Activated CD8-positive, alpha-beta memory T cell treated with anti-CD3 and anti-CD28 coated beads, Interleukin-2, amount 10 ng/mL, durations not matched to agents 7 days and 5 days (primary cell): ENCODE data around the gene CYTH3. TPM values are rescaled to one million over a fixed set of nuclear protein-coding genes. Genes with fewer than 3 reads are reported as not detected.
"Not testable (repeated sequence)": the region's sequence is repeated elsewhere in the genome, so short reads cannot be mapped to it uniquely, and the experiment has no call there.

ENCODE experiments used
- ATAC-seq: fragments of 150-1000 bp; cut with Tn5 transposase; one replicate; pipeline ENCODE4 v1.10.0; 2021; ENCODE audit warnings: moderate library complexity
- CTCF ChIA-PET: fragments of 350-600 bp; sonication (Branson Sonifier 250); formaldehyde crosslinking; loops from one replicate; lab custom pipeline; 2021; ENCODE audit warnings: antibody characterized with exemption; lab: Charles Lee
- DNase-seq: peaks from one replicate; pipeline ENCODE4 v3.0.0-alpha.2; 2020
- H3K27ac Mint-ChIP-seq: one replicate; pipeline ENCODE4 v1.8.0; 2021; ENCODE audit warnings: mild to moderate bottlenecking, mixed read lengths
- H3K27me3 Mint-ChIP-seq: one replicate; pipeline ENCODE4 v1.8.0; 2021; ENCODE audit warnings: mixed read lengths
- H3K36me3 Mint-ChIP-seq: one replicate; pipeline ENCODE4 v1.8.0; 2021; ENCODE audit warnings: mild to moderate bottlenecking, mixed read lengths
- H3K4me1 Mint-ChIP-seq: one replicate; pipeline ENCODE4 v1.8.0; 2021; ENCODE audit warnings: mixed read lengths
- H3K4me3 Mint-ChIP-seq: one replicate; pipeline ENCODE4 v1.8.0; 2021; ENCODE audit warnings: mild to moderate bottlenecking, moderate library complexity, mixed read lengths
- H3K9me3 Mint-ChIP-seq: one replicate; pipeline ENCODE4 v1.8.0; 2022; ENCODE audit warnings: low read depth, mixed read lengths
- total RNA-seq, 2 experiments: library from RNA; stranded (reverse); gene quantifications; one replicate each; pipeline ENCODE4 v1.2.3, GENCODE V29; 2021

Gene CYTH3
- total RNA-seq, 2 experiments from 2014 or later: 0.73 to 1.3 TPM

DNA sequence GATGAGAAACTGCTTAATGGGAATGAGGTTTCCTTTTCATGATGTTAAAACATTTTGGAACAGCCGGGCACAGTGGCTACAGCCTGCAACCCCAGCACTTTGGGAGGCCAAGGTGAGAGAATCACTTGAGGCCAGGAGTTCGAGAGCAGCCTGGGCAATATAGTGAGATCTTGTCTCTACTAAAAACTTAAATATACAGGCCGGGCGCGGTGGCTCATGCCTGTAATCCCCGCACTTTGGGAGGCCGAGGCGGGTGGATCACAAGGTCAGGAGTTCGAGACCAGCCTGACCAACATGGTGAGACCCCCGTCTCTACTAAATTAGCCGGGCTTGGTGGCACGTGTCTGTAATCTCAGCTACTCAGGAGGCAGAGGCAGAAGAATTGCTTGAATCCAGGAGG, 19.5 kb upstream of the CYTH3 start:
- CTCF ChIA-PET, ATAC-seq, H3K4me3 Mint-ChIP-seq, H3K9me3 Mint-ChIP-seq, H3K4me1 Mint-ChIP-seq, H3K27me3 Mint-ChIP-seq, H3K27ac Mint-ChIP-seq, H3K36me3 Mint-ChIP-seq, DNase-seq: not testable (repeated sequence)

- Mint-ChIP-seq H3K4me3 (no peak overlapping the region), H3K4me1 (no peaks in the 10 kb centered on the region), H3K36me3 (no peaks in the 10 kb centered on the region), H3K27ac (no peak overlapping the region), H3K27me3 (no peaks in the 10 kb centered on the region), H3K9me3 (no peaks in the 10 kb centered on the region)
- CTCF ChIA-PET: no interaction called here
- DNase-seq: no peak
- ATAC-seq: no peak
These were observed 19.1 kb upstream of the CYTH3 start for GRCh38 chr7:6291531-6291930.

- no peaks in the 10 kb centered on the region for H3K4me1 Mint-ChIP-seq
- no peaks in the 10 kb centered on the region for H3K27me3 Mint-ChIP-seq
- no peak overlapping the region for H3K4me3 Mint-ChIP-seq
These were observed 17.9 kb upstream of the CYTH3 start for GRCh38 chr7:6290319-6290741.

GRCh38 chr7:6288270-6288860, 15.9 kb upstream of the CYTH3 start:
- no peaks in the 10 kb centered on the region for H3K36me3 Mint-ChIP-seq
- H3K4me1 Mint-ChIP-seq: peaks cover 1% of the 10 kb centered on the region
- no peaks in the 10 kb centered on the region for H3K27me3 Mint-ChIP-seq
- ATAC-seq: no peak
- CTCF ChIA-PET: interaction anchor here (0.7 kb wide), 1 partner anchor 85 kb away, joined by 5 read pairs; no protein-coding TSS in a partner anchor
- no peaks in the 10 kb centered on the region for H3K9me3 Mint-ChIP-seq
- H3K4me3 Mint-ChIP-seq: no peak overlapping the region
- no peak overlapping the region for H3K27ac Mint-ChIP-seq
- no peak for DNase-seq

More at GRCh38 chr7:6290319-6290741, 17.9 kb upstream of the CYTH3 start:
- ATAC-seq (no peak), DNase-seq (no peak)
- H3K9me3 Mint-ChIP-seq: no peaks in the 10 kb centered on the region
- H3K36me3 Mint-ChIP-seq: no peaks in the 10 kb centered on the region
- no peak overlapping the region for H3K27ac Mint-ChIP-seq
- CTCF ChIA-PET: interaction anchor here (0.8 kb wide), 1 partner anchor 33 kb away, joined by 3 read pairs; no protein-coding TSS in a partner anchor

DNA sequence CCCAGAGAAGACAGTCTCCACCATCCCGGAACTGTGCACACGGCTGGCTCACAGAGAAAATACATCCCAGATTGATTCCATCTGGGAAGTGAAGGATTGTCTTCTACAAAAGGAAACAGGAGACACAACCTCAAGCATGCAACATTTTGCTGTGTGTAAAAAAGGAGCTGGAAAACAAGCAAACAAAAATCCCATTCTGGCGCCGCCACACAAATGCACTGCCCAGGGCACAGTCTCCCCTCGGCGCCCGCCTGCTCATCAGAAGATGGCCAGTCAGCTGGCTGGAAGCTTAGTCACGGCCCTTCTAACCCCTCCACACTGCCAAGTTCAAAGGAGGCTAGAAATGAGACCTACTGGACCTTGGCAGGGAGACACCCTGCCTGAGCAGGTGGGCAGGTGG, 14.1 kb upstream of the CYTH3 start:
- CTCF ChIA-PET: no interaction called here
- H3K27ac Mint-ChIP-seq: no peak overlapping the region
- no peaks in the 10 kb centered on the region for H3K9me3 Mint-ChIP-seq
- H3K27me3 Mint-ChIP-seq: no peaks in the 10 kb centered on the region
- DNase-seq: no peak
- no peaks in the 10 kb centered on the region for H3K36me3 Mint-ChIP-seq
- peaks cover 1% of the 10 kb centered on the region for H3K4me1 Mint-ChIP-seq
- H3K4me3 Mint-ChIP-seq: no peak overlapping the region
- no peak for ATAC-seq

- Mint-ChIP-seq H3K4me3 (no peak overlapping the region), H3K4me1 (peaks cover 1% of the 10 kb centered on the region), H3K27me3 (no peaks in the 10 kb centered on the region), H3K9me3 (no peaks in the 10 kb centered on the region), H3K36me3 (no peaks in the 10 kb centered on the region), H3K27ac (no peak overlapping the region)
- ATAC-seq: no peak
- DNase-seq: no peak
- CTCF ChIA-PET: no interaction called here
These were observed 12.3 kb upstream of the CYTH3 start for GRCh38 chr7:6284461-6285360.

DNA sequence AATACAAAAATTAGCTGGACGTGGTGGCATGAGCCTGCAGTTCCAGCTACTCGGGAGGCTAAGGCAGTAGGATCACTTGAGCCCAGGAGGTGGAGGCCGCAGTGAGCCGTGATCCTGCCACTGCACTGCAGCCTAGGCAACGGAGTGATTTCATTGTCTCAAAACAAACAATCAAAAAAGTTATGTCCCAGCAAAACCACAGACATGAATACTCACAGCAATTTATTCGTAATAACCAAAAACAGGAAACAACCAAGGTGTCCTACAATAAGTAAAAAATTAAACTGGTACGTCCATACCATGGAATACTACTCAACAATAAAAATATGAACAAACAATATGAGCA, 11.6 kb upstream of the CYTH3 start:
- no peak for ATAC-seq
- CTCF ChIA-PET: no interaction called here
- H3K27ac Mint-ChIP-seq: no peak overlapping the region

GRCh38 chr7:6283391-6284054, 11.1 kb upstream of the CYTH3 start:
- H3K9me3 Mint-ChIP-seq, CTCF ChIA-PET, DNase-seq, H3K27ac Mint-ChIP-seq, ATAC-seq, H3K36me3 Mint-ChIP-seq, H3K4me3 Mint-ChIP-seq, H3K4me1 Mint-ChIP-seq, H3K27me3 Mint-ChIP-seq: not testable (repeated sequence)

More for the DNA sequence above, 11.6 kb upstream of the CYTH3 start:
- Mint-ChIP-seq H3K4me1 (peaks cover 1% of the 10 kb centered on the region), H3K4me3 (no peak overlapping the region), H3K36me3 (no peaks in the 10 kb centered on the region), H3K27me3 (no peaks in the 10 kb centered on the region), H3K9me3 (no peaks in the 10 kb centered on the region)
- no peak for DNase-seq

- CTCF ChIA-PET: no interaction called here
- Mint-ChIP-seq H3K4me1 (peaks cover 1% of the 10 kb centered on the region), H3K4me3 (no peak overlapping the region), H3K27ac (no peak overlapping the region), H3K36me3 (no peaks in the 10 kb centered on the region), H3K27me3 (peaks cover under 1% of the 10 kb centered on the region), H3K9me3 (no peaks in the 10 kb centered on the region)
- DNase-seq (no peak), ATAC-seq (no peak)
These were observed 7.5 kb upstream of the CYTH3 start for GRCh38 chr7:6279937-6280336.

GRCh38 chr7:6279341-6279740, 6.9 kb upstream of the CYTH3 start:
- ATAC-seq (no peak), DNase-seq (no peak)
- no peak overlapping the region for H3K4me3 Mint-ChIP-seq
- H3K4me1 Mint-ChIP-seq: no peaks in the 10 kb centered on the region
- CTCF ChIA-PET: no interaction called here
- peaks cover 6% of the 10 kb centered on the region for H3K27me3 Mint-ChIP-seq
- no peak overlapping the region for H3K27ac Mint-ChIP-seq
- H3K36me3 Mint-ChIP-seq: no peaks in the 10 kb centered on the region
- H3K9me3 Mint-ChIP-seq: no peaks in the 10 kb centered on the region

DNA sequence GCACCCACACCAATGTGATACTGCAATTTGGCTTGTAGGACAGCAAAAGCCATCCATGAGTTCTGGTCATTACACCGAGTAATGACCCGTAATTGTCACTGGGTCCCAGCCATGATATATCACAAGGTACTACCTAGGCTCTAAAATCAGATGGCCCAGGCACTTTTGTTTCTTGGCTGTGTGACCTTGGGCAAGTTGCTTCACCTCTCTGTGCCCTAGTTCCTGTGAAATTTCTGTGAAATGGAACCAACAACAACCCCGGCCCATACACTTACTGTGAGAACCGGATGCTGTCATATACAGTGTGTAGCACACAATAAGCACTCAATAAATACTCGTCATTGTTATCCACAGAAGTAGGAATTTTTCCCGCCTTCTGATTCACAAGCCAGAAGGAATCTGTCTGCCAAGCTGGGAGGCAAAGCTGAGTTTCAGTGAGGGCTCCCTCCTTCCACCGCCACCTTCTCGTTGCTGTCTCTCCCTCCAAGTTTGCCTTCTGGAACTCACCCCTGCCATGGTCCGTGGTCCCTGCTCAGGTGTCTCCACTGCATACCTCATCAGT, 6.4 kb upstream of the CYTH3 start:
- H3K4me3 Mint-ChIP-seq: no peak overlapping the region
- ATAC-seq (no peak), DNase-seq (no peak)
- H3K27ac Mint-ChIP-seq: no peak overlapping the region
- no peaks in the 10 kb centered on the region for H3K4me1 Mint-ChIP-seq
- peaks cover 11% of the 10 kb centered on the region for H3K27me3 Mint-ChIP-seq
- no peaks in the 10 kb centered on the region for H3K36me3 Mint-ChIP-seq
- CTCF ChIA-PET: no interaction called here
- no peaks in the 10 kb centered on the region for H3K9me3 Mint-ChIP-seq

DNA sequence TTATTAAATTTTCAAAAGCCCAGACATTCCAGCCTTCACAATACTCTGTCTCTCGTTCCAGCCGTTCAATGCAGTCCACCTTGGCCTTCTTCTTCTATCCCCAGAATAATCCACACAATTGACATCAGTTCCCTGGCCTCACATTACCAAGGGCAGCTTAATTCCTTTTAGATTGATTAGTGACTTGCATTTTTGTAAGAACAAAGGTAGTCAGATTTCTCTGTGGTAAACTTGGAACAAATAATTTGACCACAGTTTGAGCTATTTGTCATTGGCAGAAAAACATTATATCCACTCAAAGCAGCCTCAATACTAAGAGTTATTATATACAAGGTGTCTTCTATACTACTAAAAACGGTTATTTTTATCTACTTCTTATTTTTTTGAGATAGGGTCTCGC, 5.1 kb upstream of the CYTH3 start:
- ATAC-seq (no peak), DNase-seq (no peak)
- H3K27me3 Mint-ChIP-seq: peaks cover 18% of the 10 kb centered on the region
- no peaks in the 10 kb centered on the region for H3K36me3 Mint-ChIP-seq
- H3K27ac Mint-ChIP-seq: no peak overlapping the region
- no peaks in the 10 kb centered on the region for H3K9me3 Mint-ChIP-seq
- H3K4me3 Mint-ChIP-seq: no peak overlapping the region
- H3K4me1 Mint-ChIP-seq: peaks cover 3% of the 10 kb centered on the region
- CTCF ChIA-PET: interaction anchor here (1.2 kb wide), 1 partner anchor 46 kb away, joined by 3 read pairs; no protein-coding TSS in a partner anchor

GRCh38 chr7:6276911-6277408, 4.5 kb upstream of the CYTH3 start:
- Mint-ChIP-seq H3K27me3 (peaks cover 18% of the 10 kb centered on the region), H3K36me3 (no peaks in the 10 kb centered on the region), H3K4me1 (peaks cover 3% of the 10 kb centered on the region), H3K27ac (no peak overlapping the region), H3K9me3 (no peaks in the 10 kb centered on the region), H3K4me3 (no peak overlapping the region)
- ATAC-seq (no peak), DNase-seq (no peak)
- CTCF ChIA-PET: interaction anchor here (1.2 kb wide), 1 partner anchor 47 kb away, joined by 3 read pairs; no protein-coding TSS in a partner anchor
